K562 (cell line): ENCODE results near the gene GCSAM. TPM values are rescaled to one million over a fixed set of nuclear protein-coding genes. Genes with fewer than 3 reads are reported as not detected.

Experiments used
- ATAC-seq: fragments of 200-7000 bp; cut with Tn5 transposase; 3 replicates; pipeline ENCODE4 v1.9.1; 2020; ENCODE audit warnings: moderate library complexity
- BruUV-seq: library from RNA; stranded (reverse); fragments of 400-500 nt; replicated peaks from 2 replicates; lab custom pipeline; 2021; lab: Mats Ljungman, UMichigan
- CTCF ChIA-PET: fragments of 300-600 bp; formaldehyde crosslinking; extraction: SDS; loops from one replicate; lab custom pipeline; 2021; ENCODE audit warnings: low intra/inter-chr PET ratio; lab: Yijun Ruan, JAX
- POLR2A ChIA-PET: fragments of 300-600, 350-650 bp; sonication (Branson Sonifier 250); formaldehyde crosslinking; extraction: SDS; loops from one replicate; lab custom pipeline; 2021; ENCODE audit warnings: antibody characterized with exemption, inconsistent platforms; lab: Yijun Ruan, JAX
- DNase-seq, 4 experiments: peaks; one replicate each; pipeline versions ENCODE4 v3.0.0 to v3.0.0-alpha.2; 2011 to 2018; ENCODE audit warnings: low spot score in 3 of 4, mixed read lengths in 3 of 4; ENCODE audit errors: extremely low read depth in 1 of 4
- FAIRE-seq: peaks from 2 replicates; lab custom pipeline; 2011; peaks lifted over from hg19 to GRCh38; lab: Jason Lieb, UNC
- H2AFZ ChIP-seq: 2 replicates; pipeline ENCODE4 v1.6.0; 2011; ENCODE audit warnings: low read depth, low read length, control low read depth, inconsistent platforms
- H3K27ac ChIP-seq: fragments of 200-600 bp; 3 replicates; pipeline ENCODE4 v1.8.0; 2011; ENCODE audit warnings: low read depth, mild to moderate bottlenecking, control low read depth, inconsistent platforms, low read length, moderate library complexity, mixed read lengths; ENCODE audit errors: extremely low read depth
- H3K27me3 ChIP-seq, 2 experiments: fragments of 300-600 bp in 1 of 2; 2 replicates in 1 of 2; 3 replicates in 1 of 2; pipeline versions ENCODE4 v1.6.0 to v1.8.0; 2011; ENCODE audit warnings: inconsistent platforms in 2 of 2, low read length in 2 of 2, mild to moderate bottlenecking in 1 of 2, mixed read lengths in 1 of 2, moderate library complexity in 1 of 2; ENCODE audit not compliant: control insufficient read depth in 2 of 2, insufficient read depth in 2 of 2
- H3K36me3 ChIP-seq: fragments of 300-600 bp; 3 replicates; pipeline ENCODE4 v1.8.0; 2011; ENCODE audit warnings: mild to moderate bottlenecking, low read length, inconsistent platforms; ENCODE audit not compliant: control insufficient read depth, insufficient read depth
- H3K4me1 ChIP-seq, 2 experiments: fragments of 200-600 bp in 1 of 2; replicated peaks in 1 of 2; 2 replicates in 1 of 2; 3 replicates in 1 of 2; pipeline versions ENCODE4 v1.5.1 to v1.8.0; 2011; ENCODE audit warnings: inconsistent platforms in 2 of 2, low read length in 2 of 2, mild to moderate bottlenecking in 1 of 2, mixed read lengths in 1 of 2, moderate library complexity in 1 of 2; ENCODE audit not compliant: control insufficient read depth in 2 of 2, insufficient read depth in 2 of 2
- H3K4me2 ChIP-seq: 2 replicates; pipeline ENCODE4 v1.6.1; 2011; ENCODE audit warnings: low read length, control low read depth, inconsistent platforms, mixed read lengths; ENCODE audit not compliant: insufficient read depth
- H3K4me3 ChIP-seq: fragments of 200-600 bp; sonication (generic), shearing (Covaris generic); 2 replicates; pipeline ENCODE4 v1.5.1; 2016; ENCODE audit warnings: control low read depth, inconsistent platforms
- H3K79me2 ChIP-seq: fragments of 200-600 bp; 3 replicates; pipeline ENCODE4 v1.8.0; 2011; ENCODE audit warnings: low read length, inconsistent platforms; ENCODE audit not compliant: control insufficient read depth, insufficient read depth
- H3K9ac ChIP-seq, 2 experiments: 2 replicates each; pipeline versions ENCODE4 v1.6.0 to v1.6.1; 2011; ENCODE audit warnings: low read depth in 2 of 2, low read length in 2 of 2, control low read depth in 1 of 2, inconsistent platforms in 1 of 2, mild to moderate bottlenecking in 1 of 2, mixed read lengths in 1 of 2; ENCODE audit not compliant: insufficient read depth in 1 of 2
- H3K9me1 ChIP-seq: one replicate; pipeline ENCODE4 v1.6.0; 2011; ENCODE audit warnings: inconsistent platforms, mild to moderate bottlenecking, low read length, moderate library complexity; ENCODE audit not compliant: control insufficient read depth, insufficient read depth
- H3K9me3 ChIP-seq: replicated peaks from 2 replicates; pipeline ENCODE4 v1.5.1; 2011; ENCODE audit warnings: low read depth, low read length, inconsistent platforms; ENCODE audit not compliant: control insufficient read depth, insufficient read depth
- H4K20me1 ChIP-seq: replicated peaks from 2 replicates; pipeline ENCODE4 v1.6.1; 2011; ENCODE audit warnings: low read length, inconsistent platforms, mixed read lengths; ENCODE audit not compliant: control insufficient read depth, insufficient read depth
- ETV5 ChIP-seq: sonication (generic); formaldehyde crosslinking; IDR thresholded peaks from 2 replicates; pipeline ENCODE4 v1.4.0; 2020; ENCODE audit warnings: low read depth, mild to moderate bottlenecking, missing genetic modification reagents
- GMEB1 ChIP-seq: fragments of 250-450 bp; sonication (Bioruptor Pico); IDR thresholded peaks from 2 replicates; pipeline ENCODE4 v1.4.0; 2020; ENCODE audit warnings: mild to moderate bottlenecking
- HNRNPLL ChIP-seq: fragments of 200-400 bp; formaldehyde crosslinking; IDR thresholded peaks from 2 replicates; pipeline ENCODE4 v1.6.1; 2017; ENCODE audit warnings: low read length, low read depth, mild to moderate bottlenecking; ENCODE audit not compliant: poor library complexity, severe bottlenecking
- ILF3 ChIP-seq: fragments of 450-650 bp; IDR thresholded peaks from 2 replicates; pipeline ENCODE4 v1.6.1; 2018; ENCODE audit warnings: antibody characterized with exemption, mild to moderate bottlenecking, moderate library complexity, borderline replicate concordance
- JUNB ChIP-seq: fragments of 450-650 bp; formaldehyde crosslinking; conservative IDR thresholded peaks from 2 replicates; pipeline ENCODE4 v1.4.0; 2020; ENCODE audit warnings: mild to moderate bottlenecking
- JUND ChIP-seq, 2 experiments: IDR thresholded peaks; 2 replicates in 1 of 2; 3 replicates in 1 of 2; pipeline ENCODE4 v1.6.1; 2011; ENCODE audit warnings: borderline replicate concordance in 2 of 2, low read depth in 2 of 2, low read length in 2 of 2, improper control_type of control experiment in 1 of 2, missing biosample characterization in 1 of 2, missing genetic modification characterization in 1 of 2, missing genetic modification reagents in 1 of 2
- NFYB ChIP-seq: IDR thresholded peaks from 2 replicates; pipeline ENCODE4 v1.6.1; 2011; ENCODE audit warnings: mild to moderate bottlenecking, moderate library complexity; ENCODE audit not compliant: insufficient read length; ENCODE audit errors: extremely low read depth
- NUFIP1 ChIP-seq: fragments of 450-650 bp; IDR thresholded peaks from 2 replicates; pipeline ENCODE4 v1.6.1; 2018; ENCODE audit not compliant: partially characterized antibody
- SAFB ChIP-seq: fragments of 200-400 bp; formaldehyde crosslinking; IDR thresholded peaks from 2 replicates; pipeline ENCODE4 v1.6.1; 2017; ENCODE audit warnings: low read depth, low read length, borderline replicate concordance
- SREBF1 ChIP-seq: fragments of 150-350 bp; IDR thresholded peaks from 2 replicates; pipeline ENCODE4 v1.6.1; 2014; ENCODE audit warnings: antibody characterized with exemption, low read depth, low read length, borderline replicate concordance
- ZFP30 ChIP-seq: fragments of 250-450 bp; sonication (Bioruptor Pico); IDR thresholded peaks from 2 replicates; pipeline ENCODE4 v1.8.0; 2022; ENCODE audit warnings: moderate library complexity, mild to moderate bottlenecking, inconsistent platforms, borderline replicate concordance
- ZNF224 ChIP-seq: sonication (generic); formaldehyde crosslinking; IDR thresholded peaks from 2 replicates; pipeline ENCODE4 v1.8.0; 2022; ENCODE audit warnings: mild to moderate bottlenecking, missing genetic modification reagents
- ZNF316 ChIP-seq: fragments of 450-650 bp; IDR thresholded peaks from 2 replicates; pipeline ENCODE4 v1.6.1; 2016
- ZNF695 ChIP-seq: fragments of 450-650 bp; formaldehyde crosslinking; IDR thresholded peaks from 2 replicates; pipeline ENCODE4 v1.4.0; 2020; ENCODE audit warnings: mild to moderate bottlenecking, moderate library complexity
- WGBS: fragments of 100-300 bp; shearing (Covaris generic); methylation state at CpG from one replicate; pipeline ENCODE4 v1.1.6; 2016; ENCODE audit warnings: low coverage, mixed read lengths; ENCODE audit not compliant: insufficient coverage; ENCODE audit errors: missing lambda C conversion rate; 5-methylcytosine and 5-hydroxymethylcytosine counted together
- in situ Hi-C: fragments of 300-500 bp; cut with MboI; formaldehyde crosslinking; loops from 4 replicates; pipeline ENCODE4 v1.15.0; 2018; ENCODE audit warnings: inconsistent platforms, mixed read lengths
- intact Hi-C: fragments of 100-400 bp; cut with micrococcal nuclease; formaldehyde crosslinking; loops from 2 replicates; pipeline ENCODE4 v1.14.2; 2022
- polyA plus RNA-seq, 8 experiments: library from polyadenylated mRNA; depleted of rRNA in 4 of 8; stranded (reverse) in 5 of 8; unstranded in 3 of 8; fragments of >200 nt; fragmentation: Nextera tagmentation in 2 of 8; fragmentation: Illumina TruSeq in 1 of 8; extraction: Ambion mirVana in 2 of 8; extraction: Trizol in 1 of 8; gene quantifications; 2 replicates each; pipeline versions ENCODE4 v1.2.1 to v1.2.3, GENCODE V29; 2011 to 2014; ENCODE audit warnings: inconsistent platforms in 1 of 8, missing spikeins in 1 of 8
- total RNA-seq, 7 experiments: library from RNA; depleted of rRNA in 6 of 7; stranded (reverse); fragments of >200 nt in 6 of 7; fragmentation: Illumina TruSeq in 2 of 7; extraction: Trizol in 2 of 7; gene quantifications; 2 replicates each; pipeline versions ENCODE4 v1.2.1 to v1.2.3, GENCODE V29; 2011 to 2021; ENCODE audit warnings: low replicate concordance in 1 of 7

The GCSAM gene
- total and polyA plus RNA-seq, 9 of the 15 experiments (the other 6 are each of a cell fraction or from before 2014, with no cell fraction given), result 0.10 TPM; not detected in 8

DNA sequence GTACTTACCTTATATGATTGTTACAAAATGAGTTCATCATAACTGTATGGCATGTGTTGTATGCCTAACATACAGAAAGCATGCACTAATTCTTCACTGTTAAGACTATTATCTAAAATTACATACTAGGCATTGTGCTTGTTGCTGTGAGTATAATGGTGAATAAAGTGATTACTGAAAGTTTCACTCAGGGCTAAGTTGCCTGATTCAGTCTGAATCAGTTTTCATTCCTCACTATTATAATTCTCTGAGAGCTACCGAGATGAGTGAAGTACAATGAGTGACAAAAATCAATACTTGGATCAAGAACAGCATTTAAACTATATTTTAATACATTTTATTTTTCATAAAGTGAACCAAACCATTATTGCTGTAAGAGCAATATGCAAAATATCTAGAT is 7.5 kb upstream of the GCSAM start:
- no peak overlapping the region for H3K27ac ChIP-seq
- H3K36me3 ChIP-seq, result no peaks in the 10 kb centered on the region
- H2AFZ ChIP-seq, result no peak overlapping the region
- H3K27me3 ChIP-seq, result no peaks in the 10 kb centered on the region
- ATAC-seq, result no peak
- no peaks in the 10 kb centered on the region for H4K20me1 ChIP-seq
- no peaks in the 10 kb centered on the region for H3K9me3 ChIP-seq
- in situ Hi-C loops, result no loop called here
- POLR2A ChIA-PET, result interaction anchor here (0.6 kb wide), 1 partner anchor 16 kb away, joined by 3 read pairs; no protein-coding TSS in a partner anchor
- no peak overlapping the region for H3K4me3 ChIP-seq
- DNase-seq, result no peak
- no peak overlapping the region for H3K4me2 ChIP-seq
- intact Hi-C loops, result no loop called here
- WGBS, result 0% methylated on average over 1 of the region's 1 CpG
- no peaks in the 10 kb centered on the region for H3K4me1 ChIP-seq
- no peaks in the 10 kb centered on the region for H3K9me1 ChIP-seq
- TF ChIP-seq JUNB (CRISPR knock-in tag) (no peak), ZNF695 (no peak), SREBF1 (no peak), SAFB (no peak), HNRNPLL (no peak), JUND (IDR thresholded peaks at IDR 0.05; ENCODE audit: borderline replicate concordance, low read depth, low read length) (no peak), JUND (tag; IDR thresholded peaks at IDR 0.05; ENCODE audit: borderline replicate concordance, low read depth, low read length) (no peak), ILF3 (no peak), ZFP30 (CRISPR knock-in tag) (no peak), NUFIP1 (no peak), NFYB (no peak), ZNF316 (no peak), ZNF224 (CRISPR knock-in tag) (no peak), ETV5 (CRISPR knock-in tag) (no peak), GMEB1 (CRISPR knock-in tag) (no peak)
- H3K79me2 ChIP-seq, result no peaks in the 10 kb centered on the region
- no peak for FAIRE-seq
- no TSS peak for BruUV-seq
- H3K9ac ChIP-seq, result no peak overlapping the region
- CTCF ChIA-PET, result no interaction called here
